ENCODE measurements around the gene ZNF668. TPM values are rescaled to one million over a fixed set of nuclear protein-coding genes. Genes with fewer than 3 reads are reported as not detected.

Gene ZNF668
- total RNA-seq, 1 donor: 12.3 TPM

DNA sequence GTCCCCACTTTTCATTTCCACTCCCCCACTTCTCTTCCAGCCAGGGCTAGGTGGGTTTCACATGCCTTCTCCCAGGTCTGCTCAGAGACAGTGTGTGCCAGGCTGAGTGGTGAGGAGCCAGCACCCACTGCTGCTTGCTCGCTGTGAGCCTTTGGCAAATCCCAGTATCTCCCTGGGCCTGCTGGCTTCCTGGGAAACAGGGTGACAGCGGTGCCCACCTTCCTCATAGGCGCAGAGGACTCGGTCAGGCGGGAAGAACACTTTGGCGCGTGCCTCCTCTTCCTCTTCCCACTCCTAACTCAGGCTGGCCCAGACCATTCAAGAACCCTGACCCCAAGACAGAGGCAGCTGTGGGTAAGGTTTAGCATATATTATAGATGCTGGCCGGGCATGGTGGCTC is 15.2 kb upstream of the ZNF668 start:
- DNase-seq (ENCODE audit: low read depth): no peak
- TF ChIP-seq, protein P1, sequence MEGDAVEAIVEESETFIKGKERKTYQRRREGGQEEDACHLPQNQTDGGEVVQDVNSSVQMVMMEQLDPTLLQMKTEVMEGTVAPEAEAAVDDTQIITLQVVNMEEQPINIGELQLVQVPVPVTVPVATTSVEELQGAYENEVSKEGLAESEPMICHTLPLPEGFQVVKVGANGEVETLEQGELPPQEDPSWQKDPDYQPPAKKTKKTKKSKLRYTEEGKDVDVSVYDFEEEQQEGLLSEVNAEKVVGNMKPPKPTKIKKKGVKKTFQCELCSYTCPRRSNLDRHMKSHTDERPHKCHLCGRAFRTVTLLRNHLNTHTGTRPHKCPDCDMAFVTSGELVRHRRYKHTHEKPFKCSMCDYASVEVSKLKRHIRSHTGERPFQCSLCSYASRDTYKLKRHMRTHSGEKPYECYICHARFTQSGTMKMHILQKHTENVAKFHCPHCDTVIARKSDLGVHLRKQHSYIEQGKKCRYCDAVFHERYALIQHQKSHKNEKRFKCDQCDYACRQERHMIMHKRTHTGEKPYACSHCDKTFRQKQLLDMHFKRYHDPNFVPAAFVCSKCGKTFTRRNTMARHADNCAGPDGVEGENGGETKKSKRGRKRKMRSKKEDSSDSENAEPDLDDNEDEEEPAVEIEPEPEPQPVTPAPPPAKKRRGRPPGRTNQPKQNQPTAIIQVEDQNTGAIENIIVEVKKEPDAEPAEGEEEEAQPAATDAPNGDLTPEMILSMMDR (IDR thresholded peaks at IDR 0.05; ENCODE audit: insufficient read depth, low read length): no peak
- H3K4me3 ChIP-seq (ENCODE audit: low read depth, low read length): no peak overlapping the region

DNA sequence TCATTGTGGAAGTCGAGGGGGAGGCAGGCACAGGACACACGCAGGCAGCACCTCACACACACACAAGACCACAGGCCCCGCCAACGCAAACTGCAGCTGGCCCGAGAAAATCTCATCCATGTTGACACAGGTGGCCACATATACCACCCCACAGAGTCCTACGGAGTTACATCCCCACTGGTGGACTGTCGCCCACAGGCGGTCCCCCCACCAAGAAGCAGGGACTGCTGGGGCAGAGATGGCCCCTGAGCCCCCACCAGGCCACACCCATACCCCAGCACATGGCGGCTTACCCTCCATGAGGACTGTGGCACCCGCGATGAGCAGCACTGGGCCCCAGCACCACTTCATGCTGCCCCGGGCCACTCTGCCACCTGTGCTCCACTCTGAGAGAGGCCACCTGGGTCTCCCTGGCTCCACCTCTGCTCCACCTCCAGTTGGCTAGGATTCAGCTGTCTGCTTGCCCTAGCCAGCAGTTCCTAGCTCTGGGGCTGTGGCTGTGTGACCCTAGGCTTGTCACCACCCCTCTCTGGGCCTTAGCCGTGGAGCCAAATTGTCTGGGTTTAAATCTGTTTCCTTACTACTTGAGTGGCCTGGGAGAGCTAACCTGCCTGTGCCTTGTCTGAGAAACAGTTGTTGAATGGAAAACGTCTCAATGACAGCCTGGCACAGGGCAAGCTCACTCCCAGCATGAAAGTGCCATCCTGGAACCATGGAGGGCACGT is 14.6 kb upstream of the ZNF668 start, which contains the start of gene PRSS53:
Gene PRSS53 (minus strand): TSS at position 485 of the 725 bp plus-strand sequence. CDS start 134 bp downstream, at position 351.
- TF ChIP-seq, protein P1 (IDR thresholded peaks at IDR 0.05; ENCODE audit: insufficient read depth, low read length): no peak
- no peak for DNase-seq (ENCODE audit: low read depth)
- H3K4me3 ChIP-seq (ENCODE audit: low read depth, low read length): no peak within 1 kb of the TSS

DNA sequence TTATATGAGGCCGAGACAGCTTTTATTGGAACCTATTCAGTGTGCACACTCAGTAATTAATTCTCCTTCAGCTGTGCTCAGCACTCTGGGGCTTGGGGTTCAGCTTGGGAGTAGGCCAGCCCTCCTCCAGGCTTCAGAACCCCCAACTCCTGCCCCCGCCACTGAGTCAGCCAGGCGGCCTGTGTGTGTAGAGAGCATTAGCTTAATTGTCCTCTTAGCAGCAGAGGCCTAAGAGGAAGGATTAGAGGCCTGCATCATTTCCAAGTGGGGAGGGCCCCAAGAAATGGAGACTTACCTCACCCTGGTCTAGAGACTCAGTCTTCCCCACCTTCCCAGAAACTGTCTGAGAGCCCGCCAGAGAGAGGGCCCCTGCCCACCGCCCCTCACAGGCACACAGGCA is 13.9 kb upstream of the ZNF668 start:
- TF ChIP-seq, protein P1 (IDR thresholded peaks at IDR 0.05; ENCODE audit: insufficient read depth, low read length): no peak
- no peak overlapping the region for H3K4me3 ChIP-seq (ENCODE audit: low read depth, low read length)
- no peak for DNase-seq (ENCODE audit: low read depth)

DNA sequence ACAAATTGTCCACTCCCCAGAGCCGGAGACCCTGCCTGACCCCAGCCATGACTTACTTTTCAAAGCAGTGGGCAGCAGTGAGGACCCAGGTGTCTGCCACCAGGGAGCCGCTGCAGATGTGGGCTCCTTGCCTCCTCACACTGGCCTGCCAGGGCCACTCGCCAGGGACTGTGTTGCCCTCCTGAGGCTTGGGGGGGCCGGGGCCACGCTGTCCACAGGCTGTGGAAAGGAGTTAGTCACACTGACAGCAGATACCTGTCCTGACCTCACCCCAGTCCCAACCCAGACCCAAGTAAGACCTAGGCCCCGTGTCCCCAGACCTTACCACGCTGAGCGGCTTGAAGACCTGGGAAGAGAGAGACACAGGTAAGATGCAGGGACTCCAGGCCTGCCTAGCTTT is 13.4 kb upstream of the ZNF668 start:
- DNase-seq (ENCODE audit: low read depth): no peak
- TF ChIP-seq, protein P1 (IDR thresholded peaks at IDR 0.05; ENCODE audit: insufficient read depth, low read length): no peak
- H3K4me3 ChIP-seq (ENCODE audit: low read depth, low read length): no peak overlapping the region

DNA sequence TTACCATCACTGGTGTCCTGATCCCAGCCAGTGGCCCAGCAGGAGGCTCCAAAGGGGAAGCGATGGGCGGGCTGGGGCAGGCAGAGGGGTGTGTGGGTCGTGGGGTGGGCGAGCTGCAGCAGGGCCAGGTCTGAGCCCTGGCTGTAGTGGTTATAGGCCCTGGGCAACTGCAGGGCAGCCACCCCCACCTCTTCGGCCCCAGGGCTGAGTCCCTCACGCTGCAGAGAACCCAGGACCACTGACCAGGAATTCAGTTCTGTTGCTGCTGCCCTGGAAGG is 12.5 kb upstream of the ZNF668 start:
- no peak for DNase-seq (ENCODE audit: low read depth)
- no peak overlapping the region for H3K4me3 ChIP-seq (ENCODE audit: low read depth, low read length)
- TF ChIP-seq, protein P1 (IDR thresholded peaks at IDR 0.05; ENCODE audit: insufficient read depth, low read length): no peak

DNA sequence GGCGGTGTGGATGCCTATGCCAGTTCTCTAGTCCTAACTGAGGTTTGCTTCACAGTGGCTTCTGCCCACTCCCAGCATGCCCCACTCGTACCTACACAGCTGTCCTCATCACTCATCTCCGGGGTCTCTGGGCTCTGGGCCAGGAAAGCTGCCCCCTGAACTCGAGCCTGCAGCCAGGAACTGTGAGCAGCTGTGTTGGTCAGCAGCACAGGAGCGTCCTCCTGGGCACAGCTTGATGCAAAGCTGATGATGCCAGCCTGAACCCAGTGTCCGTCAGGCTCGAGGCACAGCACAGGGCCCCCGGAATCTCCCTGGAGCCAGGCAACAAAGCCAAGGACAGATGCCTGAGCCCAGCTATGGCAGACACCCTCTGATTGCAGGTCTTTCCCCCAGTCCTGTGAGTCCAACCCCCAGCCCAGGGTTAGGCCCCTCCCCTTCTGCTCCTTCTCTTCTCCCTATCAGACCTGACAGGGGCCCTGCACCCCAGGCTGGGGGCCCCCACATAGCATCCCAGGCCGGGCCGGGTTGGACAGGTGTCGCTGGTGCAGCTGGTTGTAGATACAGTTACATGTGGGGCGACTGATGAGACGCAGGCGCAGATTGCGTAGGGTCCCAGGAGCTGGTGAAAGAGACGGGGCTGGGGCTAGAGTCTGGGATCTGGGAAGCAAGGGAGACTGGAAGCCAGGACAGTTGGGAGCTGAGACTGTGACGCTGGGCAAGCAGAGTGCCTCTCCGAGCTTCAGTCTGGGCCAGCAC is 12.0 kb upstream of the ZNF668 start:
- TF ChIP-seq, protein P1 (IDR thresholded peaks at IDR 0.05; ENCODE audit: insufficient read depth, low read length): no peak
- no peak overlapping the region for H3K4me3 ChIP-seq (ENCODE audit: low read depth, low read length)
- DNase-seq (ENCODE audit: low read depth): no peak

Measured in fibroblast of the aortic adventitia (primary cell).